GM12878 (cell line): ENCODE results near the gene DCC. TPM values are rescaled to one million over a fixed set of nuclear protein-coding genes. Genes with fewer than 3 reads are reported as not detected.

ENCODE experiments used
- ATAC-seq: fragments of 200-7000 bp; cut with Tn5 transposase; 3 replicates; pipeline ENCODE4 v1.9.1; 2020; ENCODE audit warnings: mild to moderate bottlenecking, moderate library complexity
- BruUV-seq: library from RNA; stranded (reverse); fragments of 400-500 nt; replicated peaks from 2 replicates; lab custom pipeline; 2021; lab: Mats Ljungman, UMichigan
- CTCF ChIA-PET: fragments of 300-600 bp; sonication (Branson Sonifier 250); formaldehyde crosslinking; extraction: SDS; loops from one replicate; lab custom pipeline; 2021; ENCODE audit warnings: inconsistent platforms; lab: Yijun Ruan, JAX
- POLR2A ChIA-PET: fragments of 350-600 bp; formaldehyde crosslinking; extraction: SDS; loops from one replicate; lab custom pipeline; 2021; ENCODE audit warnings: inconsistent platforms; lab: Charles Lee
- RAD21 ChIA-PET: fragments of 300-600 bp; sonication (Branson Sonifier 250); formaldehyde crosslinking; loops from one replicate; lab custom pipeline; 2023; ENCODE audit warnings: antibody characterized with exemption; ENCODE audit not compliant: unreplicated experiment; lab: Charles Lee
- SMC1A ChIA-PET: fragments of 300-600 bp; sonication (Branson Sonifier 250); formaldehyde crosslinking; loops from one replicate; lab custom pipeline; 2023; ENCODE audit not compliant: unreplicated experiment, uncharacterized antibody; lab: Charles Lee
- DNase-seq: peaks from one replicate; pipeline ENCODE4 v3.0.0-alpha.2; 2011; ENCODE audit warnings: low read depth, low spot score
- FAIRE-seq: peaks from 3 replicates; lab custom pipeline; 2011; peaks lifted over from hg19 to GRCh38; lab: Jason Lieb, UNC
- H2AFZ ChIP-seq: 2 replicates; pipeline ENCODE4 v1.6.0; 2011; ENCODE audit warnings: low read depth, low read length, control low read depth; ENCODE audit not compliant: control insufficient read depth
- H3K27ac ChIP-seq: 2 replicates; pipeline ENCODE4 v1.5.1; 2011; ENCODE audit warnings: control low read depth; ENCODE audit not compliant: control insufficient read depth, insufficient read depth
- H3K27me3 ChIP-seq, 2 experiments: replicated peaks in 1 of 2; 2 replicates each; pipeline versions ENCODE4 v1.6.0 to v1.6.1; 2011; ENCODE audit warnings: low read length in 1 of 2; ENCODE audit not compliant: control insufficient read depth in 2 of 2, insufficient read depth in 2 of 2
- H3K36me3 ChIP-seq, 2 experiments: 2 replicates each; pipeline ENCODE4 v1.5.1; 2011; ENCODE audit warnings: low read length in 1 of 2; ENCODE audit not compliant: control insufficient read depth in 2 of 2, insufficient read depth in 2 of 2
- H3K4me1 ChIP-seq: 2 replicates; pipeline ENCODE4 v1.6.1; 2011; ENCODE audit warnings: mild to moderate bottlenecking, low read length, moderate library complexity, mixed read lengths; ENCODE audit not compliant: control insufficient read depth, insufficient read depth
- H3K4me2 ChIP-seq: 2 replicates; pipeline ENCODE4 v1.6.0; 2011; ENCODE audit warnings: control low read depth; ENCODE audit not compliant: control insufficient read depth, insufficient read depth
- H3K4me3 ChIP-seq: fragments of 200-600 bp; sonication (generic); 2 replicates; pipeline ENCODE4 v1.5.1; 2016
- H3K79me2 ChIP-seq: 2 replicates; pipeline ENCODE4 v1.6.0; 2011; ENCODE audit warnings: low read length; ENCODE audit not compliant: control insufficient read depth, insufficient read depth
- H3K9ac ChIP-seq: 2 replicates; pipeline ENCODE4 v1.8.0; 2011; ENCODE audit warnings: low read length, control low read depth, mixed read lengths; ENCODE audit not compliant: control insufficient read depth, insufficient read depth
- H3K9me3 ChIP-seq: replicated peaks from 3 replicates; pipeline ENCODE4 v1.5.1; 2011; ENCODE audit warnings: mild to moderate bottlenecking, low read length; ENCODE audit not compliant: control insufficient read depth, insufficient read depth
- H4K20me1 ChIP-seq: 2 replicates; pipeline ENCODE4 v1.6.0; 2011; ENCODE audit not compliant: control insufficient read depth, insufficient read depth
- CTCF ChIP-seq, 3 experiments: IDR thresholded peaks in 2 of 3; conservative IDR thresholded peaks in 1 of 3; 2 replicates each; pipeline ENCODE4 v1.5.1; 2011; ENCODE audit warnings: low read depth in 3 of 3, low read length in 3 of 3, mild to moderate bottlenecking in 3 of 3, control low read depth in 2 of 3, moderate library complexity in 2 of 3, inconsistent platforms in 1 of 3, mixed read lengths in 1 of 3; ENCODE audit not compliant: control insufficient read depth in 2 of 3, insufficient read depth in 1 of 3; ENCODE audit errors: extremely low read depth in 1 of 3
- EP300 ChIP-seq, 2 experiments: fragments of 150-350 bp in 1 of 2; IDR thresholded peaks; 2 replicates each; pipeline ENCODE4 v1.6.1; 2011 to 2012; ENCODE audit warnings: low read depth in 2 of 2, low read length in 2 of 2, borderline replicate concordance in 1 of 2, improper control_type of control experiment in 1 of 2, inconsistent platforms in 1 of 2; ENCODE audit not compliant: control insufficient read depth in 1 of 2
- FOS ChIP-seq: IDR thresholded peaks from 3 replicates; pipeline ENCODE4 v1.6.1; 2011; ENCODE audit warnings: borderline replicate concordance; ENCODE audit not compliant: insufficient read length; ENCODE audit errors: extremely low read depth
- FOXK2 ChIP-seq: fragments of 450-650 bp; IDR thresholded peaks from 2 replicates; pipeline ENCODE4 v1.6.1; 2017; ENCODE audit warnings: mild to moderate bottlenecking, moderate library complexity
- GATAD2B ChIP-seq: fragments of 450-650 bp; conservative IDR thresholded peaks from 2 replicates; pipeline ENCODE4 v1.6.1; 2017; ENCODE audit warnings: low read depth, mild to moderate bottlenecking, moderate library complexity
- IRF4 ChIP-seq: IDR thresholded peaks from 2 replicates; pipeline ENCODE4 v1.6.1; 2011; ENCODE audit warnings: low read depth, low read length
- MYC ChIP-seq: IDR thresholded peaks from 2 replicates; pipeline ENCODE4 v1.6.1; 2011; ENCODE audit warnings: mild to moderate bottlenecking, low read length, moderate library complexity, inconsistent platforms; ENCODE audit not compliant: insufficient read depth, insufficient replicate concordance, insufficient read length, severe bottlenecking
- PAX5 ChIP-seq: IDR thresholded peaks from 2 replicates; pipeline ENCODE4 v1.6.1; 2011; ENCODE audit warnings: low read depth, low read length, borderline replicate concordance
- PKNOX1 ChIP-seq: fragments of 450-650 bp; IDR thresholded peaks from 2 replicates; pipeline ENCODE4 v1.6.1; 2016; ENCODE audit warnings: mild to moderate bottlenecking
- RAD21 ChIP-seq: IDR thresholded peaks from 2 replicates; pipeline ENCODE4 v1.6.1; 2011; ENCODE audit warnings: mild to moderate bottlenecking, low read depth, low read length, moderate library complexity; ENCODE audit not compliant: insufficient read depth
- SMC3 ChIP-seq: IDR thresholded peaks from 2 replicates; pipeline ENCODE4 v1.6.1; 2011; ENCODE audit warnings: low read length, improper control_type of control experiment, borderline replicate concordance
- TARDBP ChIP-seq: IDR thresholded peaks from 2 replicates; pipeline ENCODE4 v1.6.1; 2016; ENCODE audit warnings: borderline replicate concordance
- YY1 ChIP-seq: IDR thresholded peaks from 2 replicates; pipeline ENCODE4 v1.6.1; 2011; ENCODE audit warnings: low read depth, mild to moderate bottlenecking, low read length
- ZNF622 ChIP-seq: fragments of 450-650 bp; IDR thresholded peaks from 2 replicates; pipeline ENCODE4 v1.6.1; 2017; ENCODE audit warnings: mild to moderate bottlenecking, inconsistent platforms
- ZSCAN29 ChIP-seq: fragments of 450-650 bp; IDR thresholded peaks from 2 replicates; pipeline ENCODE4 v1.6.1; 2017; ENCODE audit warnings: mild to moderate bottlenecking, moderate library complexity
- WGBS: methylation state at CpG from one replicate; pipeline ENCODE4 v1.1.6; 2016; ENCODE audit warnings: low lambda C conversion rate; ENCODE audit not compliant: insufficient replicate concordance, insufficient coverage; ENCODE audit errors: missing lambda C conversion rate; 5-methylcytosine and 5-hydroxymethylcytosine counted together
- in situ Hi-C: fragments of 300-500 bp; cut with MboI; formaldehyde crosslinking; loops from 9 replicates; pipeline ENCODE4 v1.14.3; 2018; ENCODE audit warnings: mixed read lengths
- intact Hi-C: fragments of 100-400 bp; cut with micrococcal nuclease; formaldehyde crosslinking; loops from one replicate; pipeline ENCODE4 v1.14.2; 2022; ENCODE audit not compliant: unreplicated experiment
- polyA plus RNA-seq, 11 experiments: library from polyadenylated mRNA; depleted of rRNA in 4 of 11; unstranded in 6 of 11; stranded (reverse) in 5 of 11; fragments of >200 nt; fragmentation: Nextera tagmentation in 4 of 11; fragmentation: Illumina TruSeq in 1 of 11; extraction: Ambion mirVana in 4 of 11; extraction: Trizol in 1 of 11; gene quantifications; 1 replicate in 1 of 11; 2 replicates in 10 of 11; pipeline versions ENCODE4 v1.2.1 to v1.2.3, GENCODE V29; 2011 to 2016; ENCODE audit warnings: inconsistent platforms in 2 of 11, missing spikeins in 2 of 11, low read depth in 1 of 11
- total RNA-seq, 4 experiments: library from RNA; depleted of rRNA in 3 of 4; stranded (reverse); fragments of >200 nt in 3 of 4; fragmentation: Illumina TruSeq in 1 of 4; extraction: Trizol in 1 of 4; gene quantifications; 2 replicates each; pipeline versions ENCODE4 v1.2.1 to v1.2.3, GENCODE V29; 2013 to 2021
- TF ChIP-seq, protein P1 (sequence below): fragments of 450-650 bp; IDR thresholded peaks from 2 replicates; pipeline ENCODE4 v1.6.1; 2017; ENCODE audit warnings: low read depth, mild to moderate bottlenecking, moderate library complexity

DCC gene
- total and polyA plus RNA-seq, 10 of the 15 experiments (the other 5 are each of a cell fraction or from before 2014, with no cell fraction given) = 0.01 TPM; not detected in 9

DNA sequence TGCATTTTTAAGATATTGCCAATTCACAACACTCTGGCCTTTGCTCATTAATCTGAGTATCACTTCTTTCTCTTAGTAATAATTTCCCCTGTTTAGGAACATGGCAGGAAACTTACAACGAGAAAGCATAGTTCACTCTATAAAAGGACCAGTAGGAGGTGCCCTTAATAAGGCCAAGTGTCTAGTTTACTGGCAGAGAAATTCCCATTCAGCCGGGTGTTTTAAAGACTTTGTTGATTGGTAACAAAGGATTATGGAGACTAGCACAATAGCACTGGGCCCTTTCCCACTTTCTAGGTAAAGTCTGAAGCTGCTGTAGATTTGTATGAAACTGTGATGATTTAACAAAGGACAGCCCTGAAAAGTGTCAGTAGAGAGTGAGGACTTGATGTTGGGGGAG is 3.1 kb downstream of the DCC start:
- WGBS = 30% methylated on average over 2 of the region's 2 CpGs
- peak; percentile 66 for ATAC-seq
- no peaks in the 10 kb centered on the region for H3K79me2 ChIP-seq
- DNase-seq = no peak
- no peak for FAIRE-seq
- H3K4me1 ChIP-seq = no peaks in the 10 kb centered on the region
- H3K4me2 ChIP-seq = no peak overlapping the region
- H4K20me1 ChIP-seq = no peaks in the 10 kb centered on the region
- H3K36me3 ChIP-seq = no peaks in the 10 kb centered on the region
- no peak overlapping the region for H3K9ac ChIP-seq
- intact Hi-C loops (loop anchor here (1.0 to 5.0 kb wide), 2 partner anchors 54 to 328 kb away; no protein-coding TSS in a partner anchor), in situ Hi-C loops (no loop called here)
- peaks cover 4 to 5% of the 10 kb centered on the region in 2 experiments; a peak in 1 of 4 replicates for H3K27me3 ChIP-seq
- no peaks in the 10 kb centered on the region for H3K9me3 ChIP-seq
- H2AFZ ChIP-seq = no peak overlapping the region
- CTCF ChIA-PET = no interaction called here
- POLR2A ChIA-PET = no interaction called here
- RAD21 ChIA-PET = no interaction called here
- BruUV-seq = no TSS peak
- H3K27ac ChIP-seq = no peak overlapping the region
- SMC1A ChIA-PET = no interaction called here
- TF ChIP-seq TARDBP (no peak), FOXK2 (no peak), YY1 (no peak), CTCF (IDR thresholded peaks at IDR 0.05 in 2 of 3, conservative IDR thresholded peaks at IDR 0.05 in 1 of 3; ENCODE audit: control insufficient read depth in 2 of 3, extremely low read depth in 1 of 3, insufficient read depth in 1 of 3, low read depth in 3 of 3, low read length in 3 of 3) (peak in 2 of 3 experiments; percentile 20 to 49; a peak in 3 of 6 replicates), MYC (no peak), ZNF622 (no peak), PKNOX1 (no peak), IRF4 (no peak), GATAD2B (no peak), FOS (no peak), PAX5 (no peak), ZSCAN29 (no peak), RAD21 (peak; percentile 53), EP300 (IDR thresholded peaks at IDR 0.05; ENCODE audit: borderline replicate concordance in 1 of 2, control insufficient read depth in 1 of 2, low read depth in 2 of 2, low read length in 2 of 2) (no peak), SMC3 (peak; percentile 28; the same call in 1 of the 2 replicates)
- TF ChIP-seq, protein P1, sequence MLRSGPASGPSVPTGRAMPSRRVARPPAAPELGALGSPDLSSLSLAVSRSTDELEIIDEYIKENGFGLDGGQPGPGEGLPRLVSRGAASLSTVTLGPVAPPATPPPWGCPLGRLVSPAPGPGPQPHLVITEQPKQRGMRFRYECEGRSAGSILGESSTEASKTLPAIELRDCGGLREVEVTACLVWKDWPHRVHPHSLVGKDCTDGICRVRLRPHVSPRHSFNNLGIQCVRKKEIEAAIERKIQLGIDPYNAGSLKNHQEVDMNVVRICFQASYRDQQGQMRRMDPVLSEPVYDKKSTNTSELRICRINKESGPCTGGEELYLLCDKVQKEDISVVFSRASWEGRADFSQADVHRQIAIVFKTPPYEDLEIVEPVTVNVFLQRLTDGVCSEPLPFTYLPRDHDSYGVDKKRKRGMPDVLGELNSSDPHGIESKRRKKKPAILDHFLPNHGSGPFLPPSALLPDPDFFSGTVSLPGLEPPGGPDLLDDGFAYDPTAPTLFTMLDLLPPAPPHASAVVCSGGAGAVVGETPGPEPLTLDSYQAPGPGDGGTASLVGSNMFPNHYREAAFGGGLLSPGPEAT = no peak
- H3K4me3 ChIP-seq = no peak overlapping the region
